GM23338 (cell line): ENCODE data around the gene MTRR.

Source experiments
- CREB1 ChIP-seq: fragments of 250-450 bp; sonication (Bioruptor Pico); IDR thresholded peaks from 2 replicates; pipeline ENCODE4 v1.5.0; 2020; ENCODE audit warnings: low read depth, mild to moderate bottlenecking, moderate library complexity
- ETS1 ChIP-seq: IDR thresholded peaks from 2 replicates; pipeline ENCODE4 v1.6.1; 2016; ENCODE audit warnings: antibody characterized with exemption
- EZH2 ChIP-seq: fragments of 200-600 bp; sonication (generic); IDR thresholded peaks from one replicate; pipeline ENCODE4 v1.8.0; 2017; ENCODE audit warnings: antibody characterized with exemption, mild to moderate bottlenecking, low read depth; ENCODE audit not compliant: unreplicated experiment
- EZH2phosphoT487 ChIP-seq: fragments of 200-600 bp; sonication (generic); IDR thresholded peaks from one replicate; pipeline ENCODE4 v1.8.1; 2018; ENCODE audit warnings: antibody characterized with exemption; ENCODE audit not compliant: unreplicated experiment
- POLR2AphosphoS5 ChIP-seq: IDR thresholded peaks from 2 replicates; pipeline ENCODE4 v1.6.1; 2016; ENCODE audit warnings: antibody characterized with exemption, low read depth
- STAT1 ChIP-seq: IDR thresholded peaks from one replicate; pipeline ENCODE4 v1.6.1; 2016; ENCODE audit warnings: antibody characterized with exemption; ENCODE audit not compliant: unreplicated experiment
- ZNF114 ChIP-seq: fragments of 250-450 bp; sonication (Bioruptor Pico); IDR thresholded peaks from 2 replicates; pipeline ENCODE4 v1.5.0; 2020; ENCODE audit warnings: mild to moderate bottlenecking, moderate library complexity
- TF ChIP-seq, protein P1 (sequence below), 2 experiments: fragments of 200-600 bp in 1 of 2; sonication (generic) in 1 of 2; conservative IDR thresholded peaks; 2 replicates each; pipeline versions ENCODE4 v1.5.1 to v1.6.1; 2016 to 2017; ENCODE audit warnings: antibody characterized with exemption in 2 of 2, low read depth in 2 of 2, mild to moderate bottlenecking in 2 of 2, moderate library complexity in 1 of 2
- TF ChIP-seq, protein P2 (sequence below): IDR thresholded peaks from one replicate; pipeline ENCODE4 v1.6.1; 2018; ENCODE audit warnings: antibody characterized with exemption; ENCODE audit not compliant: unreplicated experiment

DNA sequence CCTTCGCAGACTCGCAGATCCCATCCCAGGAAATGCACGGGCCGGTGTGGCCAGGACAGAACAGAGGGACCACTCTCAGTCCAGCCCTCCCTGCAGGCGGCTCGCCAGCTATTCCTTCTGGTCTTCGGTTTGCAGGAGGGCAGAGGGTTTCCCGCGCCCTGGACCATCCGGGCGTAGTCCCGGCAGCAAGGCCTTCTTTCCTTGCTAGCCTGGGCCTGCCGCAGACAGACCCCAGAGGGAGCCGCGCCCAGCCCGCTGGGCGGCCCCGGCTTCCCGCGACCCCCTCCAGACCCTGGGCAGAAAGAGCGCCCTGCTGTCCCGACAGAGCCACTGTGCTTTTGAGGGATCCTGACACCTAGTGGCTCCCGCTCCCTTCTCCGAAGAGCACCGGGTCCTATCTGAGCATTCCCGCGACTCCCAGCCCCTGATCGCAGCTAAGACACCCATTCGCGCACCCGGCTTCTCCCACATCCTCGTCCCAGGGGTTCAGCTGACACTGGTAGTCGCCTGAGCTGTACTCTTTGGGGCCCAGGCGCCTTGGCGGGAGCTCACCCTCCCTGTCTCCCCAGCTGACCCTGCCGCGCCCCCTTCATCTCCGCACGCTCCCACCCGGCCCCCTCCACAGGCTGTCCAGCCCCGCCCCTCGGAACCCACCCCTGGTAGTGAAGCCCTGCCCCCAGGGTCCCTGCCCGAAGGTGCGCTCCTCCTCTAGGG, 19.1 kb upstream of the MTRR start:
- TF ChIP-seq EZH2 = no peak
- TF ChIP-seq ETS1 = no peak
- no peak for TF ChIP-seq ZNF114 (CRISPR knock-in tag)
- TF ChIP-seq, protein P1, sequence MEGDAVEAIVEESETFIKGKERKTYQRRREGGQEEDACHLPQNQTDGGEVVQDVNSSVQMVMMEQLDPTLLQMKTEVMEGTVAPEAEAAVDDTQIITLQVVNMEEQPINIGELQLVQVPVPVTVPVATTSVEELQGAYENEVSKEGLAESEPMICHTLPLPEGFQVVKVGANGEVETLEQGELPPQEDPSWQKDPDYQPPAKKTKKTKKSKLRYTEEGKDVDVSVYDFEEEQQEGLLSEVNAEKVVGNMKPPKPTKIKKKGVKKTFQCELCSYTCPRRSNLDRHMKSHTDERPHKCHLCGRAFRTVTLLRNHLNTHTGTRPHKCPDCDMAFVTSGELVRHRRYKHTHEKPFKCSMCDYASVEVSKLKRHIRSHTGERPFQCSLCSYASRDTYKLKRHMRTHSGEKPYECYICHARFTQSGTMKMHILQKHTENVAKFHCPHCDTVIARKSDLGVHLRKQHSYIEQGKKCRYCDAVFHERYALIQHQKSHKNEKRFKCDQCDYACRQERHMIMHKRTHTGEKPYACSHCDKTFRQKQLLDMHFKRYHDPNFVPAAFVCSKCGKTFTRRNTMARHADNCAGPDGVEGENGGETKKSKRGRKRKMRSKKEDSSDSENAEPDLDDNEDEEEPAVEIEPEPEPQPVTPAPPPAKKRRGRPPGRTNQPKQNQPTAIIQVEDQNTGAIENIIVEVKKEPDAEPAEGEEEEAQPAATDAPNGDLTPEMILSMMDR (conservative IDR thresholded peaks at IDR 0.05; ENCODE audit: low read depth in 2 of 2) = peak; percentile 27 to 68; a peak in 3 of 4 replicates
- TF ChIP-seq, protein P2, sequence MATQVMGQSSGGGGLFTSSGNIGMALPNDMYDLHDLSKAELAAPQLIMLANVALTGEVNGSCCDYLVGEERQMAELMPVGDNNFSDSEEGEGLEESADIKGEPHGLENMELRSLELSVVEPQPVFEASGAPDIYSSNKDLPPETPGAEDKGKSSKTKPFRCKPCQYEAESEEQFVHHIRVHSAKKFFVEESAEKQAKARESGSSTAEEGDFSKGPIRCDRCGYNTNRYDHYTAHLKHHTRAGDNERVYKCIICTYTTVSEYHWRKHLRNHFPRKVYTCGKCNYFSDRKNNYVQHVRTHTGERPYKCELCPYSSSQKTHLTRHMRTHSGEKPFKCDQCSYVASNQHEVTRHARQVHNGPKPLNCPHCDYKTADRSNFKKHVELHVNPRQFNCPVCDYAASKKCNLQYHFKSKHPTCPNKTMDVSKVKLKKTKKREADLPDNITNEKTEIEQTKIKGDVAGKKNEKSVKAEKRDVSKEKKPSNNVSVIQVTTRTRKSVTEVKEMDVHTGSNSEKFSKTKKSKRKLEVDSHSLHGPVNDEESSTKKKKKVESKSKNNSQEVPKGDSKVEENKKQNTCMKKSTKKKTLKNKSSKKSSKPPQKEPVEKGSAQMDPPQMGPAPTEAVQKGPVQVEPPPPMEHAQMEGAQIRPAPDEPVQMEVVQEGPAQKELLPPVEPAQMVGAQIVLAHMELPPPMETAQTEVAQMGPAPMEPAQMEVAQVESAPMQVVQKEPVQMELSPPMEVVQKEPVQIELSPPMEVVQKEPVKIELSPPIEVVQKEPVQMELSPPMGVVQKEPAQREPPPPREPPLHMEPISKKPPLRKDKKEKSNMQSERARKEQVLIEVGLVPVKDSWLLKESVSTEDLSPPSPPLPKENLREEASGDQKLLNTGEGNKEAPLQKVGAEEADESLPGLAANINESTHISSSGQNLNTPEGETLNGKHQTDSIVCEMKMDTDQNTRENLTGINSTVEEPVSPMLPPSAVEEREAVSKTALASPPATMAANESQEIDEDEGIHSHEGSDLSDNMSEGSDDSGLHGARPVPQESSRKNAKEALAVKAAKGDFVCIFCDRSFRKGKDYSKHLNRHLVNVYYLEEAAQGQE = no peak
- 0 out of 2 replicates have a peak, but pooled peaks have one; percentile 24 for TF ChIP-seq POLR2AphosphoS5
- TF ChIP-seq EZH2phosphoT487 = no peak
- no peak for TF ChIP-seq CREB1 (CRISPR knock-in tag)
- no peak for TF ChIP-seq STAT1
